GM18505 (cell line): ENCODE data around the gene CLIP3.
"Not testable (repeated sequence)": the region's sequence is repeated elsewhere in the genome, so short reads cannot be mapped to it uniquely, and the experiment has no call there.

Experiments used
- ATAC-seq: cut with Tn5 transposase; IDR thresholded peaks from one replicate; pipeline ENCODE4 v1.9.1; 2021; ENCODE audit not compliant: unreplicated experiment
- POLR2A ChIP-seq: IDR thresholded peaks from 4 replicates; pipeline ENCODE4 v1.6.1; 2011; ENCODE audit warnings: borderline replicate concordance; ENCODE audit not compliant: insufficient read depth, insufficient read length; ENCODE audit errors: extremely low read depth

Gene CLIP3

GRCh38 chr19:36032251-36033104, at the start of gene CLIP3:
Gene CLIP3, minus strand, starts transcription at chr19:36032873. Its CDS starts 516 bp downstream, at chr19:36032357.
- no peak for ATAC-seq
- no peak for TF ChIP-seq POLR2A

- no peak for TF ChIP-seq POLR2A
- ATAC-seq = no peak
These were observed 49.2 kb upstream of the CLIP3 start for GRCh38 chr19:36081894-36082293.

DNA sequence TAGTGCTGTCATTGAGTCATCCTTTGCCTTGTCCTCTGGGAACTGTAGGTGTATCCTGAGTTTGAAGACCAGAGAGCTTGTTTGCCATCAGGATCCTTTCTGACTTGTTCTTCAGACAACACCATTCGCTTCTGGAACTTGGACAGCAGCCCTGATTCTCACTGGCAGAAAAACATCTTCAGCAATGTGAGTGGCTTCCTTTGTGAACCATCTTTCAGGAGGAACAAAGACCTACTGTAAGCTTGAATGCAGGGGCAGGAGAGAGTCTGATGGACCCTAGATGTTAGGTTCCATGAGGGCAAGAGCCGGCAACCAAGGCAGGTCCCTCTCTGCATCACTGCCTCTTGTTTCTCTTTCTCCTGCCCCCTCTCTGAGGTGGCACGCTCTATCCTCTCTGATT, 48.7 kb upstream of the CLIP3 start:
- ATAC-seq = no peak
- TF ChIP-seq POLR2A = no peak

DNA sequence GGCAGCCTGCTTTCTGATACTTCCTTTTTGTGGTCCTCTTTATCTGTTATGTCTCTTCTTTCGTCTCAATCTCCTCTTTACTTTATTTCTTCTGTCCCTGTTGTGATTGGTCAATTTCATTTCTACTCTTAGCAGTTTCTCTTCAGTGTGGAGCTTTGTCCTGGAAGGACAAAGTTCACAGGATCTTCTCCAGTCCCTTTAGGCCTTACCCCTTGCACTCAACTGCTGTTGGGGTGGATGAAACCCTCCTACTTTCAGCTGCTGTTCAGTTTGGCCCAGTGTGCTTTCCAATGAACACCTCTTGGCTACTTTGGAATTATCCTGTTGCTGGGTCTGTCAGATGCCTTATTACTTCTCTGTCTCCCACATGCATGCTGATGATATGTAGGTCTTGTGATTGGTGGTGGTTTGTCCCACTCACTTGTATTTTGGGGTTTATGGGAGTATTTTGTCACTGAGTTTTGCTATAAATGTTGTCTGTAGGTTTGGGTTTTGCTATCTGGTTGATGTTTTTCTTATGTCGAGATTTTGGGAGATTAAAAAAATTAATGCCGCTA, 46.8 kb upstream of the CLIP3 start:
- no peak for TF ChIP-seq POLR2A
- ATAC-seq = no peak

DNA sequence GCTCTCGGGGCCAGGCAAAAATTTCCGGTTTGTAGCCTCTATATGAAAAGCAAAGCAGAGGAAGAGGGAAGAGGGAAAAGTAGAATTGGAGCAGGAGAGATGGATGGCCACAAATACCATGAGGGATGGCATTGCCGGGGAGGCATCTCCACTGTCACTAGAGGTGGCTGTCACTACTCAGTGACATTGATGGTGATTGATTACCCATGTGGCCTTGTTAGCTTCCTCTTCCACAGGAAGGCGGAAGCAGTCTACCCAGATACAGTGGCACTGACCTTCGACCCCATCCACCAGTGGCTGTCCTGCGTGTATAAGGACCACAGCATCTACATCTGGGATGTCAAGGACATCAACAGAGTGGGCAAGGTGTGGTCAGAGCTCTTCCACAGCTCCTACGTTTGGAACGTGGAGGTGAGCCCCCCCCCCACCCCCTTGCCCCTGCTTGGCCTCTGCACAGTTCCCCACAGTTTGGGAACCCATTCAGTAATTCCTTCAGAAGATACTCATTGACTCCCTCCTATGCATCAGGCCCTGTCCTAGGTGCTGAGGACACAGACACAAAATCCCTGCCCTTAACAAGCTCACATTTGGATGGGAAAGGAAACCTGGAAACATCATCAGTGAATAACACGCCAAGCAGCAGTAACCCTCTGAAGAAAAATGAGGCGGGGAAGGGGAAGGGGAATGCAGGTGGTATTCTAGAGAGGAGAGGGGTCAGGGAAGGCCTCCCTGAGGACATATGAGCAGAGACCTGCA, 40.6 kb upstream of the CLIP3 start:
- TF ChIP-seq POLR2A = no peak
- no peak for ATAC-seq

GRCh38 chr19:36072081-36072480, 39.4 kb upstream of the CLIP3 start:
- no peak for TF ChIP-seq POLR2A

DNA sequence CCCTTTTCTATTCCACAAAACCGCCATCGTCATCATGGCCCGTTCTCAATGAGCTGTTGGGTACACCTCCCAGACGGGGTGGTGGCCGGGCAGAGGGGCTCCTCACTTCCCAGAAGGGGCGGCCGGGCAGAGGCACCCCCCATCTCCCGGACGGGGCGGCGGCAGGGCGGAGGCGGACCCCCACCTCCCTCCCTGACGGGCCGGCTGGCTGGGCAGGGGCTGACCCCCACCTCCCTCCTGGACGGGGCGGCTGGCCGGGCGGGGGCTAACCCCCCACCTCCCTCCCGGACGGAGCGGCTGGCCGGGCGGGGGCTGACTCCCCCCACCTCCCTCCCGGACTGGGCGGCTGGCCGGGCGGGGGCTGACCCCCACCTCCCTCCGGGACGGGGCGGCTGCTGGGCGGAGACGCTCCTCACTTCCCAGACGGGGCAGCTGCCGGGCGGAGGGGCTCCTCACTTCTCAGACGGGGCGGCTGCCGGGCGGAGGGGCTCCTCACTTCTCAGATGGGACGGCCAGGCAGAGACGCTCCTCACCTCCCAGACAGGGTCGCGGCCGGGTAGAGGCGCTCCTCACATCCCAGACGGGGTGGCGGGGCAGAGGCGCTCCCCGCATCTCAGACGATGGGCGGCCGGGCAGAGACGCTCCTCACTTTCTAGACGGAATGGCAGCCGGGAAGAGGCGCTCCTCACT, 36.3 kb upstream of the CLIP3 start:
- not testable (repeated sequence) for ATAC-seq

More at GRCh38 chr19:36072081-36072480, 39.4 kb upstream of the CLIP3 start:
- no peak for ATAC-seq

DNA sequence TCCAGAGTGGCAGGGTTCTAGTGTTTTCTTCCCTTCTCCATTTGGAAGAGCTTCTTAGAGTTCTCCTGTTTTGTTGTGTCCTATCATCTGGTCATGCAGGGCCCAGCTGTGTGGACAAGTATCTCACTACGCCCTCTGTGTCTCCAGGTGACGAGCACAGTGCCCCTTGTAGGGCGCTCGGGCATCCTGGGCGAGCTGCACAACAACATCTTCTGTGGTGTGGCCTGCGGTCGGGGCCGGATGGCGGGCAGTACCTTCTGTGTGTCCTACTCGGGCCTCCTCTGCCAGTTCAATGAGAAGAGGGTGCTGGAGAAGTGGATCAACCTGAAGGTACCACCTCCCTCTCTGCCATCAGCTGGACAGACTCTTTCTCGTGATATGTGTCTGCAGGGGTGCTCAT, 35.0 kb upstream of the CLIP3 start:
- ATAC-seq = no peak
- TF ChIP-seq POLR2A = no peak

DNA sequence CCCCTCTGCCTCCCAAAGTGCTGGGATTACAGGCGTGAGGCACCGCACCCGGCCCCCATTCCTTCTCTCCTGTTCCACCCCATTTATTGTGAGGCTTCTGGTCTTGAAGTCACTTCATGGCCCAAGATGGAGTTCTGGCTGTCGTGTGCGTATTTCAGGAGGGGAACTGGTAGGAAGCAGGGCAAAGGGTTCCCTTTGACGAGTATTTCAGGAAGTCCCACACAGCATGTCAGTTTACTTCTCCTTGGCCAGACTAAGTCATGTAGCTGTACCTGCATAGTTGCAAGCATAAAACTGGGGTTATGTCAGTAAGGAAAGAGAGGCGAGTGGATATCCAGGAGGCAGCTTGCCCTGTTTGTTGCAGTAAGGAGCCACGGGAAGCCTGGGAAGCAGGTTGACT, 32.2 kb upstream of the CLIP3 start:
- ATAC-seq = no peak
- no peak for TF ChIP-seq POLR2A

DNA sequence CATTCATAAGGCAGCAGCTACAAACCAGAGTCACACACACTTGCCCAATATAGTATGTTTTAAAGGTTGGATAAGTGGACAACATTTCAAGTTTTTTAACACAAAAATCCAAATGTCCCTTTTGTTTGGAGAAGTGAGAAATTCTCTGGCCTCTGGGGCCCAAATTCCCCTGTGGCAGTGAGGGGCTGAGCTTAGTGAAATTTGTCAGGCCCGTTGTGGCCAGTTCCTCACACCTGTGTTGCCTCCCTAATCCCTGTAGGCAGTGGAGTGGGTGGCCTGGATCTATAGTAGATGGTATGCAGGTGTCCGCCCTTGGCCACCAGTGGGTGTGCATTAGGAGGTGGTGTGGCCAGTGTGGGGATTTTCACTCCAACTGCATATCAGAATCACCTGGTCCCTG, 28.7 kb upstream of the CLIP3 start:
- TF ChIP-seq POLR2A = no peak
- no peak for ATAC-seq

GRCh38 chr19:36060430-36060829, 27.8 kb upstream of the CLIP3 start:
- ATAC-seq = no peak
- TF ChIP-seq POLR2A = no peak

- no peak for TF ChIP-seq POLR2A
These were observed 26.7 kb upstream of the CLIP3 start for GRCh38 chr19:36059180-36059910.

More at GRCh38 chr19:36059180-36059910, 26.7 kb upstream of the CLIP3 start:
- no peak for ATAC-seq
